ENCODE results near the gene CDK5.

CDK5 gene

GRCh38 chr7:151024435-151025056 lies 33.2 kb downstream of the CDK5 start, which contains the start of gene ATG9B:
Gene ATG9B, minus strand, starts transcription at chr7:151024494. Its CDS starts 71 bp downstream, at chr7:151024423.
- H2AFZ ChIP-seq (ENCODE audit: low read depth) = no peak within 1 kb of the TSS
- 0 out of 2 replicates have a peak, but pooled peaks cover 2% of the 10 kb centered on the region for H3K79me2 ChIP-seq (ENCODE audit: insufficient read depth, low read depth)
- TF ChIP-seq, protein P1, sequence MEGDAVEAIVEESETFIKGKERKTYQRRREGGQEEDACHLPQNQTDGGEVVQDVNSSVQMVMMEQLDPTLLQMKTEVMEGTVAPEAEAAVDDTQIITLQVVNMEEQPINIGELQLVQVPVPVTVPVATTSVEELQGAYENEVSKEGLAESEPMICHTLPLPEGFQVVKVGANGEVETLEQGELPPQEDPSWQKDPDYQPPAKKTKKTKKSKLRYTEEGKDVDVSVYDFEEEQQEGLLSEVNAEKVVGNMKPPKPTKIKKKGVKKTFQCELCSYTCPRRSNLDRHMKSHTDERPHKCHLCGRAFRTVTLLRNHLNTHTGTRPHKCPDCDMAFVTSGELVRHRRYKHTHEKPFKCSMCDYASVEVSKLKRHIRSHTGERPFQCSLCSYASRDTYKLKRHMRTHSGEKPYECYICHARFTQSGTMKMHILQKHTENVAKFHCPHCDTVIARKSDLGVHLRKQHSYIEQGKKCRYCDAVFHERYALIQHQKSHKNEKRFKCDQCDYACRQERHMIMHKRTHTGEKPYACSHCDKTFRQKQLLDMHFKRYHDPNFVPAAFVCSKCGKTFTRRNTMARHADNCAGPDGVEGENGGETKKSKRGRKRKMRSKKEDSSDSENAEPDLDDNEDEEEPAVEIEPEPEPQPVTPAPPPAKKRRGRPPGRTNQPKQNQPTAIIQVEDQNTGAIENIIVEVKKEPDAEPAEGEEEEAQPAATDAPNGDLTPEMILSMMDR (conservative IDR thresholded peaks at IDR 0.05; ENCODE audit: low read depth, low read length) = no peak
- H3K27me3 ChIP-seq (ENCODE audit: insufficient read depth, low read depth) = peaks cover 40% of the 10 kb centered on the region
- H3K27ac ChIP-seq = no peak within 1 kb of the TSS
- H3K4me3 ChIP-seq (IDR thresholded peaks at IDR 0.05; ENCODE audit: insufficient read depth, low read depth, low read length) = no peak within 1 kb of the TSS
- peaks cover 15% of the 10 kb centered on the region for H3K4me1 ChIP-seq (ENCODE audit: low read depth, poor library complexity, severe bottlenecking)
- no peak within 1 kb of the TSS for H3K4me2 ChIP-seq
- H3K9ac ChIP-seq = no peak within 1 kb of the TSS
- H3K36me3 ChIP-seq (ENCODE audit: insufficient read depth) = no peaks in the 10 kb centered on the region
- no peaks in the 10 kb centered on the region for H4K20me1 ChIP-seq (ENCODE audit: insufficient read depth)

DNA sequence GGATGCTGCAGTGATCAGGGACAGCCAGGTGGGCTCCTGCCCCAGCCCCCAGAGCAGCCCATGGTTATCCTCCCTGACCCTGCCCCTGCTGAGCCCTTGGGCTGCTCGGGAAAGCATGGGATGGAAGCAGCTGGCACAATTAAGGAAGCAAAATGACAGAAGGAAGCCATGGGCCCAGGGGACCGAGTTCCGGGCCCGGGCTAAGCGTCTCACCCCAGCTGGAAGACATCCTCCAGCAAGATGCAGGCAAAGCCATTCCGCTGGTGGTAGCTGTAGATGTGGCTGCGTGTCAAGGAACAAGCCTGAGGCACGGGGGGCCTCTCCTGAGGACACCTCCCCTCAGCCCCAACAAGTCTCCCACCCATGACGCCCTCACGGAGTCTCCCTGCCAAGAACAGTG lies 34.5 kb downstream of the CDK5 start:
- peaks cover 10% of the 10 kb centered on the region for H3K4me1 ChIP-seq (ENCODE audit: low read depth, poor library complexity, severe bottlenecking)
- no peaks in the 10 kb centered on the region for H3K36me3 ChIP-seq (ENCODE audit: insufficient read depth)
- H3K27ac ChIP-seq = no peak overlapping the region
- TF ChIP-seq, protein P1 (conservative IDR thresholded peaks at IDR 0.05; ENCODE audit: low read depth, low read length) = no peak
- H3K4me2 ChIP-seq = no peak overlapping the region
- no peak overlapping the region for H2AFZ ChIP-seq (ENCODE audit: low read depth)
- peaks cover 42% of the 10 kb centered on the region for H3K27me3 ChIP-seq (ENCODE audit: insufficient read depth, low read depth)
- H3K4me3 ChIP-seq (IDR thresholded peaks at IDR 0.05; ENCODE audit: insufficient read depth, low read depth, low read length) = no peak overlapping the region
- H4K20me1 ChIP-seq (ENCODE audit: insufficient read depth) = no peaks in the 10 kb centered on the region
- no peaks in the 10 kb centered on the region for H3K79me2 ChIP-seq (ENCODE audit: insufficient read depth, low read depth)
- no peak overlapping the region for H3K9ac ChIP-seq

DNA sequence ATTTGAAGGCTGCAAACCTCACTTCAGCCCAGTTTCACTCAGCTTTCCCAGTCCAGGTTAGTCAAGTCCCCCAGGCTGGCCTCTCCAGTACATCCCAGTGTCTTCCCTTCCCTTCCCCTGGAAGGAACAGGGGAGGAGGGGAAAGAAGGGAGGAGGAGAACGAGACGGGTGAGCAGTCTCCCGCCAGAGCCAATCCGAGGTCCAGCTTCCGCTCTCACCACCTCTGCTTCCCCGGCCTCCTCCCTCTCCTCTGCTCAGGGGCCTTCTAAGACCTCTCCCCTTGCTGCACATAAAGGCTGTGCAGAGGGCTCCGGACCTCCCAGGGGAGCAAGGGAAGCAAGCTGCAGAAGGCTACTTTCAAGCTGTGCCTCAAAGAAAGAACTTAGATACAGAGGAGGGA lies 37.5 kb downstream of the CDK5 start:
- H3K27me3 ChIP-seq (ENCODE audit: insufficient read depth, low read depth) = peaks cover 38% of the 10 kb centered on the region
- no peak overlapping the region for H3K27ac ChIP-seq
- no peak overlapping the region for H3K4me2 ChIP-seq
- H2AFZ ChIP-seq (ENCODE audit: low read depth) = no peak overlapping the region
- H3K4me1 ChIP-seq (ENCODE audit: low read depth, poor library complexity, severe bottlenecking) = peaks cover 4% of the 10 kb centered on the region
- H3K36me3 ChIP-seq (ENCODE audit: insufficient read depth) = no peaks in the 10 kb centered on the region
- no peaks in the 10 kb centered on the region for H3K79me2 ChIP-seq (ENCODE audit: insufficient read depth, low read depth)
- no peak overlapping the region for H3K9ac ChIP-seq
- no peak overlapping the region for H3K4me3 ChIP-seq (IDR thresholded peaks at IDR 0.05; ENCODE audit: insufficient read depth, low read depth, low read length)
- H4K20me1 ChIP-seq (ENCODE audit: insufficient read depth) = no peaks in the 10 kb centered on the region
- TF ChIP-seq, protein P1 (conservative IDR thresholded peaks at IDR 0.05; ENCODE audit: low read depth, low read length) = no peak

DNA sequence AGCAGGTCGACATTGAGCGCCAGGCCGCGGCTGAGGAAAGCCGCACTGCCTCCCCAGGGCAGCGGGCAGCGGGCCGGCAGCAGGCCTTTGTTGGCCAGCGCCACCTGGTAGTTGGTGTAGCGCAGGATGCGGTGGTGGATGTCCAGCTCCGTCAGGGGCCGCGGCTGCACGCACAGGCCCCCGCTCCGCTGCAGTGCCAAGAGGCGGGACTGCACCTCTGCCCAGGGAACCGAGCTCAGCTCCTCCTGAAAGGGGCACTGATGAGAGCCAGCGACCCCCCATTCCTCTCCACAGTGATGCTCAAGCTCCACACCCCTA lies 38.6 kb downstream of the CDK5 start:
- H3K9ac ChIP-seq = no peak overlapping the region
- TF ChIP-seq, protein P1 (conservative IDR thresholded peaks at IDR 0.05; ENCODE audit: low read depth, low read length) = no peak
- H4K20me1 ChIP-seq (ENCODE audit: insufficient read depth) = no peaks in the 10 kb centered on the region
- H3K4me2 ChIP-seq = no peak overlapping the region
- H3K36me3 ChIP-seq (ENCODE audit: insufficient read depth) = no peaks in the 10 kb centered on the region
- H3K4me1 ChIP-seq (ENCODE audit: low read depth, poor library complexity, severe bottlenecking) = peaks cover 10% of the 10 kb centered on the region
- no peak overlapping the region for H2AFZ ChIP-seq (ENCODE audit: low read depth)
- H3K27ac ChIP-seq = no peak overlapping the region
- no peak overlapping the region for H3K4me3 ChIP-seq (IDR thresholded peaks at IDR 0.05; ENCODE audit: insufficient read depth, low read depth, low read length)
- H3K27me3 ChIP-seq (ENCODE audit: insufficient read depth, low read depth) = peaks cover 30% of the 10 kb centered on the region
- H3K79me2 ChIP-seq (ENCODE audit: insufficient read depth, low read depth) = no peaks in the 10 kb centered on the region
